HFFc6 (cell line): ENCODE results near the gene ATP13A3. TPM values are rescaled to one million over a fixed set of nuclear protein-coding genes. Genes with fewer than 3 reads are reported as not detected.

Experiments used
- DNase-seq: peaks from one replicate; pipeline ENCODE4 v3.0.0-alpha.2; 2018
- H3K27ac Mint-ChIP-seq: 2 replicates; pipeline ENCODE4 v1.8.0; 2020; ENCODE audit warnings: mild to moderate bottlenecking, mixed read lengths
- H3K27me3 Mint-ChIP-seq: 2 replicates; pipeline ENCODE4 v1.8.0; 2021; ENCODE audit warnings: mild to moderate bottlenecking, moderate library complexity, mixed read lengths; ENCODE audit not compliant: insufficient read depth
- H3K36me3 Mint-ChIP-seq: 2 replicates; pipeline ENCODE4 v1.8.0; 2021; ENCODE audit warnings: low read depth, mixed read lengths
- H3K4me1 Mint-ChIP-seq: 2 replicates; pipeline ENCODE4 v1.8.0; 2020; ENCODE audit warnings: low read depth, mixed read lengths
- H3K4me3 Mint-ChIP-seq: 2 replicates; pipeline ENCODE4 v1.8.0; 2020; ENCODE audit warnings: mild to moderate bottlenecking, moderate library complexity, mixed read lengths
- H3K9me3 Mint-ChIP-seq: 2 replicates; pipeline ENCODE4 v1.8.0; 2020; ENCODE audit warnings: mild to moderate bottlenecking, mixed read lengths
- total RNA-seq, 6 experiments: library from RNA; stranded (reverse); fragmentation: NEBNext Ultra II Directional; extraction: Animal tissue kit (Norgen Biotek cat#: 25700); gene quantifications; 2 replicates in 1 of 6; 3 replicates in 5 of 6; pipeline ENCODE4 v1.2.3, GENCODE V29; 2021
- TF ChIP-seq, protein P1 (sequence below): fragments of 200-600 bp; sonication (generic); IDR thresholded peaks from 2 replicates; pipeline ENCODE4 v1.5.0; 2021; ENCODE audit warnings: antibody characterized with exemption, mild to moderate bottlenecking

Gene ATP13A3
- total RNA-seq, 6 experiments from 2014 or later, result 114 to 123 (median 117) TPM

DNA sequence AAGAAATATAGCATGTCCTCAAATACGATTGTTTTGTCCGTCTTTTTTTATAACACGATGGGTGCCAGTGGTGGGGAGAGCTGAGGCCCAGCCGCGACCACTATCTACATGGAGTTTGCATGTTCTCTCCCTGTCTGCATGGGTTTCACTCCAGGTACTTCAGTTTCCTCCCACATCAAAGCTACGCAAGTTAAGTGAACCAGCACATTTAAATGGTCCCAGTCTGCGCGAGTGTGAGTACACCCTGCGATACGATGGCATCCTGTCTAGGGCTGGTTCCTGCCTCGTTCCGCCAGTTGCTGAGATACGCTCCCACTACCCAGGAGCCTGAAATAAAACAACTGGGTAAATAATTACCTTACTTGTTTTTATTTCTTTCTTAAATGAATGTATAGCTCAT is 40.6 kb downstream of the ATP13A3 start:
- no peaks in the 10 kb centered on the region for H3K9me3 Mint-ChIP-seq
- H3K4me1 Mint-ChIP-seq, result peaks cover 10% of the 10 kb centered on the region; the same call in 1 of the 2 replicates
- H3K27ac Mint-ChIP-seq, result 0 out of 2 replicates have a peak overlapping the region, but pooled peaks have one; percentile 5
- H3K36me3 Mint-ChIP-seq, result peaks cover 16% of the 10 kb centered on the region
- no peak overlapping the region for H3K4me3 Mint-ChIP-seq
- TF ChIP-seq, protein P1, sequence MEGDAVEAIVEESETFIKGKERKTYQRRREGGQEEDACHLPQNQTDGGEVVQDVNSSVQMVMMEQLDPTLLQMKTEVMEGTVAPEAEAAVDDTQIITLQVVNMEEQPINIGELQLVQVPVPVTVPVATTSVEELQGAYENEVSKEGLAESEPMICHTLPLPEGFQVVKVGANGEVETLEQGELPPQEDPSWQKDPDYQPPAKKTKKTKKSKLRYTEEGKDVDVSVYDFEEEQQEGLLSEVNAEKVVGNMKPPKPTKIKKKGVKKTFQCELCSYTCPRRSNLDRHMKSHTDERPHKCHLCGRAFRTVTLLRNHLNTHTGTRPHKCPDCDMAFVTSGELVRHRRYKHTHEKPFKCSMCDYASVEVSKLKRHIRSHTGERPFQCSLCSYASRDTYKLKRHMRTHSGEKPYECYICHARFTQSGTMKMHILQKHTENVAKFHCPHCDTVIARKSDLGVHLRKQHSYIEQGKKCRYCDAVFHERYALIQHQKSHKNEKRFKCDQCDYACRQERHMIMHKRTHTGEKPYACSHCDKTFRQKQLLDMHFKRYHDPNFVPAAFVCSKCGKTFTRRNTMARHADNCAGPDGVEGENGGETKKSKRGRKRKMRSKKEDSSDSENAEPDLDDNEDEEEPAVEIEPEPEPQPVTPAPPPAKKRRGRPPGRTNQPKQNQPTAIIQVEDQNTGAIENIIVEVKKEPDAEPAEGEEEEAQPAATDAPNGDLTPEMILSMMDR, result no peak
- H3K27me3 Mint-ChIP-seq, result no peaks in the 10 kb centered on the region; the same call in 1 of the 2 replicates
- no peak for DNase-seq

DNA sequence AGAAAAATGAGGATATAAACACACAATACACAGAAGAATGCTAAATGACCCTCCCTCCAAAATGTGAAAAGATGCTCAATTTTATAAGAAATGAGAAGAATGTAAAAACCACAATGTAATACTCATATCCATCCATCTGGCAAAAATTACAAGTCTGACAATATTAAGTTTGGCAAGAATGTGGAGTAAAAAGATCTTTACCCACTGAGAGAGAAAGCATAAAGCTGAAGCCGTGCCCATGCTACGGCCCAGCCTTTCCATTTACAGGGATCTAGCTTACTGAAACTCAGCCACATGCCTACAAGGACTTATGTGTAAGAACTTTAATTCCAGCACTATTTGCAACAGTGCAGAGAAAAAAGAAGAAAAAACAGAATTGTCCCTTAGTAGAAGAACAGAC is 42.9 kb downstream of the ATP13A3 start:
- Mint-ChIP-seq H3K27me3 (no peaks in the 10 kb centered on the region; the same call in 1 of the 2 replicates), H3K36me3 (peaks cover 14% of the 10 kb centered on the region), H3K4me1 (peaks cover 18% of the 10 kb centered on the region), H3K9me3 (no peaks in the 10 kb centered on the region), H3K4me3 (no peak overlapping the region), H3K27ac (no peak overlapping the region; the same call in 1 of the 2 replicates)
- TF ChIP-seq, protein P1, result no peak
- DNase-seq, result no peak

DNA sequence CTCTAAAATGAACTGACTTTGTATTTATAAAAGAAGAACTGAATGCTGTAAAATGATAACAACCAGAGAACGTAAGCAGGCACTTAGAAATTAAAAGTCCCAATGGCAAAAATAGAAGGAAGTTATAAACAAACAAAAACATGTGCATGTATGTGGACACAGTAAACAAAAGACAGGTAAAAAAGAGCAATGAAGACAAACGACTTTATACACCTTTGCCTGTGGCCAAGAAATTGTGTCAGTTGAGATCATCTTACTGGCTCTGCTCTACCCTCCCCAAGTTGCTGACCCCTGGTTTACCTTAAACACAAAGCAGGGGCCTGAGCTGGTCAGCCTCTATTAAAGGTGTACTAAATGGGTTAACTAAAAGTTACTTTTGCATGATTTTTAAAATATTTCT is 46.0 kb downstream of the ATP13A3 start:
- H3K9me3 Mint-ChIP-seq, result no peaks in the 10 kb centered on the region
- H3K27ac Mint-ChIP-seq, result no peak overlapping the region; the same call in 1 of the 2 replicates
- H3K36me3 Mint-ChIP-seq, result peaks cover 27% of the 10 kb centered on the region
- TF ChIP-seq, protein P1, result no peak
- peaks cover 18% of the 10 kb centered on the region for H3K4me1 Mint-ChIP-seq
- no peak overlapping the region for H3K4me3 Mint-ChIP-seq
- peaks cover under 1% of the 10 kb centered on the region for H3K27me3 Mint-ChIP-seq
- DNase-seq, result no peak

DNA sequence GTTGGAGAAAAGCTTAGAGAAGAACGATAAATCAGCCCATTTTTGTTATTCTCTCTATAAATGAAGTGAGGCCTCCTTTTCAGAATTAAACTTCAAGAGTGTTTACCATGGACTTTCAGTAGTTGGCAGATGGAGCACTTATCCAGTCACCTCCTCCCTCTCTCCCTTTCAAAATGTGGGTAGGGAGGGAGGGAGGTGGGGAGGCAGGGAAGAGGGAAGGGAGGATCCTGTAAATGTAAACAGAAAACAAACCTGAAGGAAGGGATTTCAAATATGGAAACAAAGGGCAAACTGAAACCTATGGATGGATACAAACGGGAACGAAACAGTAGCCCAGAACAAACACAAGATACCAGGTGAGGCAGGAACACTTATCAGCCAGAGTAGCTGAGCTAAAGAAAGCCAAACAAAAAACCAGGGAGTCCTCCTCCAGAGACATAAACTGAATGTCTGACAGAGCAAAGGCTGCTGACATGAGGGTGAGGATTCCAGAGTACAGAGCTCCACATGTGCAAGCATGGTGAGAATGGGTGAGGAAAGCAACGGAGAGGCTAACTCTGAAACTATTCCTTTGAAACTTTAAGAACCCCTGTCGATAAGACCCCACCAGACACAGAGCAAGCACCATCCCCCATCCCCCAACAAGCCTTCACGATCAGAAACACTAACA is 46.8 kb downstream of the ATP13A3 start:
- Mint-ChIP-seq H3K4me3 (no peak overlapping the region), H3K9me3 (no peaks in the 10 kb centered on the region), H3K4me1 (peaks cover 18% of the 10 kb centered on the region), H3K27me3 (peaks cover 2% of the 10 kb centered on the region), H3K36me3 (peaks cover 32% of the 10 kb centered on the region), H3K27ac (peak overlapping the region; percentile 35; the same call in 1 of the 2 replicates)
- DNase-seq, result no peak
- TF ChIP-seq, protein P1, result no peak

DNA sequence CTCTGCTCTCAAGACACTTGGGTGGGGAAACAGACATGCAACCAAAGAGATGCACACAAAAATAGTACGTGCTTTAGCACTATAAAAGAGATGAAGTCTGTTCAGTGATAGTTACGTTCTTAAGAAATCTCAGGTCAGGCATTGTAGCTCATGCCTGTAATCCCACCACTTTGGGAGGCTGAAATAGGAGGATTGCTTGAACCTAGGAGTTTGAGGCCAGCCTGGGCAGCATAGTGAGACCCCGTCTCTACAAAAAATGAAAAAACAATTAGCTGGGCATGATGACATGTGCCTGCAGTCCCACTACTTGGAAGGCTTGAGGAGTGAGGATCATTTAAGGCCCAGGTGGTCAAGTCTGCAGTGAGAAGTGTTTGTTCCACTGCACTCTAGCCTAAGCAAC is 52.3 kb downstream of the ATP13A3 start:
- TF ChIP-seq, protein P1, result no peak
- peaks cover 37% of the 10 kb centered on the region for H3K36me3 Mint-ChIP-seq
- DNase-seq, result no peak
- H3K27ac Mint-ChIP-seq, result no peak overlapping the region; the same call in 1 of the 2 replicates
- H3K27me3 Mint-ChIP-seq, result peaks cover 2% of the 10 kb centered on the region
- no peak overlapping the region for H3K4me3 Mint-ChIP-seq
- H3K4me1 Mint-ChIP-seq, result no peaks in the 10 kb centered on the region
- no peaks in the 10 kb centered on the region for H3K9me3 Mint-ChIP-seq
